COR-L47 (cell line): ENCODE data around the gene UBXN11.
A peak's percentile ranks its signal among the peaks of the same experiment; 100 is the strongest.

Experiments used
- DNase-seq: peaks from one replicate; lab custom pipeline; 2025; lab: John Stamatoyannopoulos, UW

UBXN11 gene, protein sequence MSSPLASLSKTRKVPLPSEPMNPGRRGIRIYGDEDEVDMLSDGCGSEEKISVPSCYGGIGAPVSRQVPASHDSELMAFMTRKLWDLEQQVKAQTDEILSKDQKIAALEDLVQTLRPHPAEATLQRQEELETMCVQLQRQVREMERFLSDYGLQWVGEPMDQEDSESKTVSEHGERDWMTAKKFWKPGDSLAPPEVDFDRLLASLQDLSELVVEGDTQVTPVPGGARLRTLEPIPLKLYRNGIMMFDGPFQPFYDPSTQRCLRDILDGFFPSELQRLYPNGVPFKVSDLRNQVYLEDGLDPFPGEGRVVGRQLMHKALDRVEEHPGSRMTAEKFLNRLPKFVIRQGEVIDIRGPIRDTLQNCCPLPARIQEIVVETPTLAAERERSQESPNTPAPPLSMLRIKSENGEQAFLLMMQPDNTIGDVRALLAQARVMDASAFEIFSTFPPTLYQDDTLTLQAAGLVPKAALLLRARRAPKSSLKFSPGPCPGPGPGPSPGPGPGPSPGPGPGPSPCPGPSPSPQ

DNA sequence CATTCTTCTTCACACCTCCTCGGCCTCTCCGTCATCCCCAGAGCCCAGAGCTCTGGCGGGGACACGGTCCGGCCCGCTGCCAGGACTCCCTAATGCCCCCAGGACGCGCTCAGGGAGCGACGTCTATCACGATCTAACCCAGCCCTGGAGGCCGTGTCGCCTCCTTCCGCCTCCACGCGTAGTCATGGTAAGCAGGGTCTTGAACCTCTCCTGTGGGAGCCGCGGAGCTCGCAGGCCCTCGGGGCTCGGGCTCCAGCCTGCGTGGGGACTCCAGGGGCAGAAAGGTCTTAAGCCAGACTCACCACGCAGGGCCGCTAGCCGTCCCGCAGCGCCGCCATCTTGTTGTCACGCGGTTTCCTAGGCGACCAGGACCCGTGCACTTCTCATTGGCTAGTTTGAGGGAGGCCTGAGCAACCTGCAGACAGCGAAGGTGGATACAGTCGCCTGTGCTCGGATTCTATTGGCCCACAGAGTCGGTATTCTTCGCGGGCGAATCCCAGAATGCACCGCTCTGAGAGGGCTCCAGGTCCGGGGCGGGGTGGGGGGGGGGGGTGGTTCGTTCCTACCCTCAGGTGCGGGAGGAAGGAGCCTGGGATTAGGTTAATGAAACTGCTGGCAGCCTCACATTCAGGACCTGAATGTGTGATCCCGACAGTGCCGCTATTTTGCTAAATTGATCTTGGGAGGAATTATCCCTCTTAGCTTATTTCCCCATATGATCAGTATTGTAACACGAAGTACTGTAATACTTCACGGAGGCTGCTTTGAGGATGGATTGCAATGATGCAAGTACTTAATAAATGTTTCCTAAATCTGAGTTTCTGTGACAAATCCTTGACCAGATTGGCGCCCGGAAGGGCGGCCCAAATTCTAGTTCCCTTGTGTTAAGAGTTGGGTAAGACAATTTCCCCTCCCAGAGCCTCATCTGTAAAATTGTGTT lies at the start of gene UBXN11:
Gene UBXN11 (minus strand): TSS at position 347 of the 940 bp plus-strand sequence. CDS start 3,753 bp downstream, outside the sequence.
- peak; percentile 97 for DNase-seq

DNA sequence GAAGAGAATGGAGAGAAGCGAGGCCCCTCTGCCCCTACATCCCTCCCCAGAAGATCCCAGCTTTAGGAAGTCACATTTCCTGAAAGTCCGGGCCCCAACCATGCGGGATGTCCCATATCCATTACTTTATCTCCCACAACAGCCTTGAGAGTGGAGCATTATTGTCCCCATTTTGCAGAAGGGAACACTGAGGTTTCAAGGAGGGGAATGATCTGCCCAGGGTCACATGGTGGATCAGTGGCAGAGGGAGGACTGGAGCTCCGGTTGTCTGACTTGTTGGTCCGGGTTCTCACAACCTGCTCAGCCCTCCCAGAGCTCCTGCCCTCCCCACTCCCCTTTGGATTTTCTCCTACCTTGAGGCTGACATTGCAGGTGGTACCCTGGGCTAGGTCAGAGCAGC lies 49.7 kb upstream of the UBXN11 start:
- DNase-seq = no peak

DNA sequence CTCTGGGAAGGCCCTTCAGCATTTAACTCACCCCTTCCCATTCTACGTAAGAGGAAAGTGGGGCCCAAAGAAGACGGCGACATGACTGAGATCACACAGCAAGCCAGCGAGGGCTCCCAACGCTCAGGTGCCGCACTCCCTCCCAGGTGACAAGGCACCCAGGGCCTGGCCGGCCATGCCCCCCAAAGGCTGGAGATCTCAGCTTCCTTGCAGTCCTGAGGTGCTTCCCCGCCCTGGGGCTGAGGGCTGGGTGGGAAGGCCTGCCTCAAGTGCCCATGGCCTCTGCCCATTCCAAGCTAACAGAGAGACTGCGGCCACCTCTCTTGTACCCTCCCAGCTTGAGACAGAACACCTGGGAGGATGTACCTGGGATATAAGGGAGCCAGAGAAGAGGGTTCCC lies 48.5 kb upstream of the UBXN11 start:
- DNase-seq = no peak

DNA sequence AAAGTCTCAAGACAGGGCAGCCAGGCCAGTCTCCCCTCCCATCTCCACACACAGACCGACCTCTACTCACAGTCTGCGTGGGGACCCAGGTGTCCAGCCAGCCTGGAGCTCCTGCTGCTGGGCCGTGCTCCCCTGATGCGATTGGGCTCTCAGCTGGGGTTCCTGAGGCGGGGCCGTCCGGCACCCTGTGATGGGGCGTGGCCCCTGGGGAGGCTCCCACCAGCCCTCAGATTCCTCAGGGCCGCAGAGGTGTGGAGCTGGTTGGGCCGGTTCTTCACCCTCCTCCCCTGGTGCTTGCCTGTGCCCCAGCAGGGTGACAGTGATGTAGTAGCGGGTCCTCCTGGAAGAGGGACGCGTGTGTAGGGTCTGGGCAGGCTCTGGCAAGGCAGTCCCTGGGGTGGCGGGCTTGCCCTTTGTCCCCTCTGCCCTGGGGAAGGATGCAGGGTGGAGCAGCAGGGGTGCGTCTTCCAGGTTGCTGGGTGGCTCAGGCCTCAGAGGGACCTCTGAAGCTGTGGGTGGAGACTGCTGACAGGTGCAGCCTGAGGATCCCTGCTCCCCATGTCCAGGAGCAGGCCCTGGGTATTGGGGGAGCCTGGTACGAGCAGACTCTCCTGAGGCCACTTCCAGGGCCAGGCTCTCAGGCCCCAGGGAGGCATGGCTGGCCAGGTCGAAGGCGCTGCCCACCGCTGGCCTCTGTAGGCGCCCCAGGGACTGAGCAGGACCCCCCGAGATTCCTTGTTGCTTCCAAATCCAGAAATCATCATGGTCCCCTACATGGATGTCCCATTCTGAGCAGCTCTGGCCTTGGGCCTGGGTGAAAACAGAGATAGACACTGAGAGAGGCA lies 47.8 kb upstream of the UBXN11 start, which contains the start of gene CRYBG2:
Gene CRYBG2 (minus strand): TSS at position 155 of the 845 bp plus-strand sequence. CDS start 7,473 bp downstream, outside the sequence.
- DNase-seq = no peak

DNA sequence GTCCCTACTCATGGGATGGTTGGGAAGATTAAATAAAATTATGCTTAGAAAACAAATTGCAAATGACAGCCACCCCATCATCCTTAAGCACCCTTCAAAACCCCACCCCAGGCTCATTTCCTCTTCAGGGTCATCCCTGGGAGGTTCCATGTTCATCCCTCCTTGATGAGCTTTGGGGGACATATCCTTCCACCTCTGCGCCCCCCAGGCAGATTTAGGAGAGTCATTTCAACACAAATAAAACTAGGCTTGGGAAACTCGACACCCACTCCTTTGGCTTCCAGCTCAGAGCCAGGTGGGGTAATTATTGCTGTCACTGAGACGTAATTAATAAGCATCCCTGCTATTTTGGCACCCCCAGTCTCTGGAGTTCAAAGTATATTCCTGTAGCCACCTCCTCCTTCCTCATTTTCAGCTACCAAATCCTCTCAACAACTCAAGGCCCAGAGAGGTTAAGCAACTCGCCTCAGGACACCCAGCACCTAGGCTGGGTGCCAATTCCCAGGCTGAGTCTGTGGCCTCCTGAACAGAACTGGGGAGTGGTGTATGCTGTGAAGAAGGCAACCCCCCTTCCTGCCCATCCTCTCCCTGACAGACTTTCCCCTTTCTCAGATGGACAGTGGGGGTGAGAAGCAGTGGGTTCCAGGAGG lies 46.9 kb upstream of the UBXN11 start:
- DNase-seq = peak; percentile 18

DNA sequence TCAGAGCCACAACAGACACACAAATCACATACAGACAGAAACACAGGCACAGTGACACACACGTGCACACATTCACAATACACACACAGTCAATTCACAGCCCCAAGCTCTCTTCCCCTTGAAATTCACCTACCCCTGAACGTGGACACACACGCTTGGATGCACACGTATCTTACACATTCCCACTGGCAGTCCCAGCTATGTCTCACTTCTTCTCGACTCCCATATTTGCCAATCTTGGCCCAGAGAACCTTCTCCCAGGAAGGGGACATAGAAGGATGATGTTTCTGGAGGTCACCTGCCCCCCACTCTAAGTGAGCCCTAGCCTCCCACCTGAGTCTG lies 45.9 kb upstream of the UBXN11 start:
- DNase-seq = no peak

DNA sequence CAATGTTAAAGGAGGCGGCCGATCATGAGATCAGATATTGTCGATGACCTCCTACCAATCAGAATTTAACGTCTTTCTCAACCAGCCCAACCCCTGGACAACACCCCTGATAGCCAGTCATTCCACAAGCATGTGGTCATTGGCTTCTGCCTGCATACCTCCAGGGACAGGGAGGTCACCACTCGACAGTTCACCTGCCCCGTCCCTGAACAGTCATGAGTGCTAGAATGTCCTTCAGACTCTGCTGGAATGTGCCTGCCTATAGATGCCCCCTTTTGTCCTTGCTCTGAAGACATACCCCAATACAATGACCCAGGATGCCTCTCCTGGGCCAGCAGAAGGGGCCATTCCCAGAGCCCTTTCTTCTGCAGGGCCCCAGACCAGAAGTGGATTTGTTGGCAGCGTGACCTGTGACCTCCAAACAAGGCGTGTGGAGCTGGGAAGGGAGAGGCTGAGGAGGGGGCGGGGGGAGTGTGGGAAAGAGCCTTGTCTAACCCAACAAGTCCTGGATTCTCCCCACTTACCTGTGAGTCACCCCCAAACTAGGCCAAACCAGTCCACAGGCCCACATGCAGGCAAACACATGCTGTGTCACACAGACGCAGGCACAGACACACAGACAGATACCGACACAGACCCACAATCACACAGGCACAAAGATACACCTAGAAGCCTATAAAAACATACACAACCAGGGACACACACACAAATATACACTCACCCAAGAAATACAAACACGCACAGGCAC lies 45.3 kb upstream of the UBXN11 start:
- DNase-seq = no peak

DNA sequence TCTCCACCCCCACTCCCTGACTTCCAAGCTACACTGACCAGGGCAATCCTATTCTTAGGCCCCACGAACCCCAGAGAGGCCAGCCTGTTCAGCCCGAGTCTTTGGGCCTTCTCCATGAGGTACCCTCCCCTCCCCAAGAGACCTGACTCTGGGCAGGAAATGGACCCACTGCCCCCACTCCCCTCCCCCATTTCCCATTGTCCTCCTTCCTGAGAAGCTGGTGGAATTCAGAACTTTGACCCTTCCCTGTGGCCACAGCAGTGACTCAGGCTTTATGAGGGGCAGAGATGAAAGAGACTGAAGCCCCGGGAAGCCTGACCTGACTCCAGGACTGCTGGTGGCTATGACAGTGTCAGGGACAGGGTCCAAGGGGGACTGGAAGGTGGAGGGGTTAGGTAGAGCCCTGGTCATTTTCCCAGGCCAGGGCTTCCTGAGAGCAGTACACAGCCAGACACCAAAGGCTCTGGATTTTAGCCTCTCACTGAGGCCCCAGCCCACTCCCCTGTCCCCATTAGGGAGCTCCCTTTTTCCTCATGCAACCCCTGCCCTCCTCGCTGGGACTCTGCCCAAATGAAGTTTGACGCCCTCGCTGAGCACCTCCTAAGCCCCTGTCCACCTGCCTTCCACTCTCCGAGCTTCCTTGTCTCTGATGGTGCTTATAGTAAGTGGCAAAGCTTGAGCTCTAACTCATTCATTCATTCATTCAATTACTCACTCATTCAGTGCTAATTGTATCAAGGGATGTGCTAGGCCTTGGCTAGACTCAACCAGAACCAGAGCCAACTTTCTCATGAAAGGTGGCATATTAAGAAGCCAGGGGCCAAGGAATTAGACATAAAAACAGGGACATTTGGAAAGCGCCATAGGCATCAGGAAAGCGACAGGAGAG lies 44.5 kb upstream of the UBXN11 start:
- no peak for DNase-seq

DNA sequence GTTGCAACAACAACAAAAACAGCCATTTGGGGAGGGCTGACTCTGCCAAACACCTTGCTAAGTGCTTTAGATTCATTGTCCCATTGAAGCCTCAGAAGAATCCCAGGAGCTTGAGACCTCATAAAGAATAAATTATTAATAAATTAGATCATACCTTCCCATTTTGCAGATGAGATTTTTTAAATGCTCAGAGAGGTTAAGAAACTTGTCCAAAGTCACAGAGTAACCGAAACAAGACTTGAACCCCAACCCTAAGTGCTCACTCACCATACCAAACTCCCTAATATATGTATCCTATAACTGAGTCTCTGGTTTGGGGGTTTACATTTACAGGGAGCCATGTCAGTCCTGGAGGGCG lies 43.9 kb upstream of the UBXN11 start:
- DNase-seq = no peak

DNA sequence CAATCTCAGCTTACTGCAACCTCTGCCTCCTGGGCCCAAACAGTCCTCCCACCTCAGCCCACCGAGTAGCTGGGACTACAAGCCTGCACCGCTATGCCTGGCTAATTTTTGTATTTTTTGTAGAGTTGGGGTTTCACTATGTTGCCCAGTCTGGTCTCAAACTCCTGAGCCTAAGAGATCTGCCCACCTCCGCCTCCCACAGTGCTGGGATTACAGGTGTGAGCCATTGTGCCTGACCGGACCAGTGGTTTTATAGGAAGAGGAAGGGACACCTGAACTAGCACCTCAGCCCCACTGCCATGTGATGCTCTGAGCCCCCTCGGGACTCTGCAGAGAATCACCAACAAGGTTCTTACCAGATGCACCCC lies 43.4 kb upstream of the UBXN11 start:
- DNase-seq = no peak

DNA sequence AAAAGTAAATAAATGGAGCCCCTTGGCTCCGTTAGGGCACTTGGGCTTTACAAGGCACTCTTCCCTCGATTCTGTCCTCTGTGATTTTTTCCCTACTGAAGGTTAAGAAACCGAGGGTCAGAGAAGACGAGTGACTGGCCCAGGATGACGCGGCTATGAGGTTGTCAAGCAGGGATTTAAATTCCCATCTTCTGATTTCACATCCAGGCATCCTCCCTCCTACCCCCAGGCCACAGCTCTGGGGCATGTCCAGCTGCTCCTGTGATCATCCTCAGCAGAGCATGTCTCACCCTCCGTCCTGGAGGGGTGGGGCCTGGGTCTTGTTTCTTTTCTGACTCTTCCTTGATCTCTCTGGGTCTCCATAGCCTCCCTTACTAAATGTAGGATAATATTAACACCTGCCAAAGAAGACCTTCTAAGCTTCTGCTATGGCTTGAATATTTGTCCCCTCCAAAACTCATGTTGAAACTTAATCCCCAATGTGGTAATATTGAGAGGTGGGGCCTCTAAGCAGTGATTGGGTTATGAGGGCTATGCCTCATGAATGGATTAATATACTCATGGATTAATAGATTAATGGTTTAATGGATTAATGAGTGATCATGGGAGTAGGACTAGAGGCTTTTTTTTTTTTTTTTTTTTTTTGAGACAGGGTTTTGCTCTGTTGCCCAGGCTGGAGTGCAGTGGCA lies 42.9 kb upstream of the UBXN11 start:
- no peak for DNase-seq

DNA sequence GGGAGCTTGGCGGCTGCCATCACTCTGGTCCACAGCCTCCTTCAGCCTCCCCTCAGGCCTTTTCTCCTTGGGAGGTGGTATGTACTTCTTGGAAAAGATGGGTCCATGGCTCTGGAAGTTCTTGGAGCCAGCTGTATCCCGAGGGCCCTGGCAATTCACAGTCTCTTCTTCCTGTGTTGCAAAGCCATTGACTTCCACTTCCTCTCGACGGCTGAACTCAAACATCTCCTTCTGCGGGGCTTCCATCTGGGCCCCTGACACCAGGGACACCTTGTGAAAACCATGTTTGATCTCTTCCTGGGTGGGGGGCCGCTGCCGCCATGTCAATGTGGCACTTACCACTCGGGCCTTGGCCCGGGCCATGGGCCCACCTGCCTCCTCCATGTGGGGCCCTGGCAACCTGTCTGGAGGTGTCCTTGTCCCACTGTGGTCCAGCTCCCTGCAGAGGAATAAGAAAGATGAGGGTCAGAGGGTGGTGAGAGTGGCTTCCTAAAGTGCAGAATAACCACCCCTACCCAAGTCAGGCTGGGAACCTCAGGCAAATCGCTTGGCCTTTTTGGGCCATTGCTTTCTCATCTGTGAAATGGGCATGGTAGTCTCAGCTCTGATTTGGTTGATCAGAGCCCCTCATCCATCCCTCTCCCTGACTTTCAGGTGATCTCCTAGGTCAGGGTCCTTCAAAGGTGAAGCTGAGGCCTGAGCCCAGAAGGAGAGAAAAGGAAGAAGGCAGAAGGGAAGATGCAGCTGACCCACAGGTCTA lies 40.0 kb upstream of the UBXN11 start:
- no peak for DNase-seq

DNA sequence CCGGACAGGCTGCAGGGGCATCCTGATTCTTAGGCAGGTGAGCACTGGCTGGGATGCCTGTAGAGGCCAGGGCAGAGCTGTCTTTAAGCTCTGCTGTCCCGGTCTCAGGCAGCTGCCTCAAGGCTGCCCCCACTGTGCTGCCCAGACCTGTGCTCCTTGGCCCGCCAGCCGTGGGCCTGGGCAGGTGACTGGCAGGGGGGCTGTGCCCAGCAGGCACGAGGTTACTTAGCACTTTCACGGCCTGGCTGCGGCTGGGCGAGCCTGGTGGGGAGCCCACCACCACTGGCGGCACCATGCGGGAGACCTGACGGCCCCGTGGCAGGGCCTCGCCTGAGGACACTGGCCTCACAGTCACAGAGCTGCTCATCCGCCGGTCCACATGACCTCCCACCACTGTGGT lies 39.3 kb upstream of the UBXN11 start:
- DNase-seq = no peak

DNA sequence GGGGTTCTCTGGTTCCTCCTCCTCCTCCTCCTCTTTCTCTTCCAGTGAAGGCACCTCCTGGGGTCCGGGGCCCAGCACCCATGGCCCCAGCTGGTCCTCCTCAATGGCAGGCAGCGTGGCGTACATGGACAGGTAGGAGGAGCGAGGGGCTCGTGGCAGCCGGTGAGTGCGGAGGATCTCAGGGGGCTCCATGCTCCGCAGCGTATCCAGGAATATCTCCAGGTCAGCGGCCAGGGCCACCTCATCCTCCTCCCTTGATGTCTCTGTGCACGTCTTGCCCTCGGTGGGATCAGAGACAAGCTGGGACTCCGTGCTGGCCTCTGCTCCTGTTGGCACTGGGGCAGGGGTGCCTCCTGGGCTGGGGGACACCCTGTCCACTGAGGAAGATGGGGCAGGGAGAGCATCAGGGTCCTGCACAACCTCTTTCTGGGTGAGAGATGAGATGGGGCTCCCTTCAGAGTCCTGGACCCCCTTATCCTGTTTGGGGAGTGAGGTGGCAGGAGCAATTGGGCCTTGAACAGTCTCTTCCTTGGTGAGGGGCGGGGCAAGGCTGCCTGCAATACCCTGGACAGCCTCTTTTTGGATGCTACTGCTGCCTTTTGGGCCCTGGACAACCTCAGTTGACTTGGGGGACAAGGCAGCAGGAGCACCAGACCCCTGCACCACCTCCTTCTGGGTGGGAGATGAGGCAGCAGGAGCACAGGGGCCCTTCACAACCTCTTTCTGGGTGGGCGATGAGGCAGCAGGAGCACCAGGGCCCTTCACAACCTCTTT lies 37.9 kb upstream of the UBXN11 start:
- DNase-seq = no peak

DNA sequence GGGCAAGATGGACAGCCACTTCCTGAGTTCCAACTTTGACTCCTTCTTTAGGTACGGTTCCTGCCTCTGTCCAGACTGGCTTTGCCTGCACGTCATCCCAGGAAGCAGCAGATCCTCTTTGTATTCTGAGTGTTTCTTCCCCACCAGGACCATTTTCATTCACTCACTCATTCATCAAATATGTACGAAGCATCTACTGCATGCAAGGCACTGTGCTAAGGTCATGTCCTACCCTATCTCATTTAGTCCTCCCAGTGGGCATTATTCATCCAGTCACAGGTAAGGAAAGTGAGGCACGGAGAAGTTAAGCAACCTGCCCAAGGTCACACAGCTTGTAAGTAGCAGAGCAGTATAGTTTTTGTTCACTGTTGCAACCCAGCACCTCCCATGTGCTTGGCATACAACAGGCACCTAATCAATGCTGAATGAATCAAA lies 33.6 kb upstream of the UBXN11 start:
- DNase-seq = no peak

DNA sequence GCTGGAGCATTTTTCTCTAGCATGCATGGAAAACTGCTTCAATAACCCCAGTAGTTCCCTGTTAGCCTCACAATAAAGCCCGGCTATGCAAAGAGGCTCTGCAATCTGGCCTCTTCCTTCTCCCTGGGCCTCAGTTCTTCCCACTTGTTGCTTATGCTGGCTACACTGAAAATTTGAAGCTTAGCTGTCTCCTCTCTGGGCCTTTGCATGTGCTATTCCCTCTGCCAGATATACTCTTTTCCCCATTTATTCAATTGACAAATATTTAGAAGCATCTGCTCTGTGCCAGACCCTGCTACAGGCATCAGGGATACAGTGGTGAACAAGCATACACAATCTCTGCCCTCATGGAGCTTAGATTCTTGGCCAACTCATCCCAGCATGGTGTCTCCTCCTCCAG lies 32.2 kb upstream of the UBXN11 start:
- no peak for DNase-seq

DNA sequence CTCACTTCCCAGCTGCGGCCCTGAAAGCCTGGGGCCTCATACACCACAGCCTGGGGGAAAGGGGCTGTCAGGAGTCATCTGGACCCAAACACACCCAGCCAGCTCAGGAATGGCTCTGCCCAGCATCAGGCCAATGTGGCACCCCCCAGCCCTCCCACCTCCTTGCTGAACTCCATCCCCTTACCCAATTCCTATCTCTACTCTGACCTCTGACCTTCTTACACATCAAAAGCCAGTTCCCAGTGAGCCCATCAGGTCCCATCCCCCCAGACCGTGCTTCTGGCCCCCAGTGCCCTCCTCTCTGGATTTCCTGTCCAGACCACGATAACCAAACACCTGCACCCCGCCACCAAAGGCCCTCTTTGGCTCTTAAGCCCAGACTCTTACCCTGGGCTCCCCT lies 31.2 kb upstream of the UBXN11 start:
- no peak for DNase-seq

DNA sequence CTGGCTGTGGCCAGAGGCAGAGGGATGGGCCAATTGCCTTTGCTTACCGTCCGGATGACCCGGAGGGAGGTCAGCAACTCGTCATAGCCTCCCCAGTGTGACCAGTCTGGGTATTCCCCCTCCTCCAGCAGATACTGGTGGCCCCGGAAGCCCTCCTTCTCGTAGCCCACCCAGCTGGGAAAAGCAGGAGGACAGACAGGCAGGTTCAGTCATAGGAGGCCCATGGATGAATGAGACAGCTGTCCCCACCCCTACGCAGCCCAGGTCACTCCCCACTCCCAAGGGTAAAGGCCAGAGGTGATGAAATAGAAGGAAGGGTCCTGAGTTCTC lies 30.7 kb upstream of the UBXN11 start:
- DNase-seq = no peak
